Liver (tissue), 9 donors: ENCODE data around the gene ANGPTL4. TPM values are rescaled to one million over a fixed set of nuclear protein-coding genes. Genes with fewer than 3 reads are reported as not detected.
A peak's percentile ranks its signal among the peaks of the same experiment; 100 is the strongest.

ENCODE experiments used
- DNase-seq: peaks from one replicate; pipeline ENCODE4 v3.0.0-alpha.2; 2017; ENCODE audit warnings: low spot score
- H3K27ac ChIP-seq, 2 donors: one replicate each; pipeline ENCODE4 v1.7.0; 2013; ENCODE audit warnings: inconsistent platforms in 2 of 2, low read length in 2 of 2, control low read depth in 1 of 2, low read depth in 1 of 2, mild to moderate bottlenecking in 1 of 2
- H3K27me3 ChIP-seq, 4 donors: one replicate each; pipeline versions ENCODE4 v1.6.1 to v1.7.0; 2013; ENCODE audit warnings: low read length in 3 of 4, inconsistent platforms in 1 of 4, mild to moderate bottlenecking in 1 of 4, moderate library complexity in 1 of 4; ENCODE audit not compliant: control insufficient read depth in 4 of 4, insufficient read depth in 4 of 4
- H3K36me3 ChIP-seq, 4 donors: one replicate each; pipeline versions ENCODE4 v1.6.1 to v1.7.0; 2013; ENCODE audit warnings: low read length in 3 of 4, mild to moderate bottlenecking in 3 of 4, low read depth in 1 of 4, moderate library complexity in 1 of 4; ENCODE audit not compliant: control insufficient read depth in 4 of 4, insufficient read depth in 3 of 4
- H3K4me1 ChIP-seq, 4 donors: one replicate each; pipeline versions ENCODE4 v1.6.1 to v1.7.0; 2013; ENCODE audit warnings: low read length in 3 of 4, mild to moderate bottlenecking in 3 of 4, moderate library complexity in 1 of 4; ENCODE audit not compliant: control insufficient read depth in 4 of 4, insufficient read depth in 4 of 4
- H3K4me3 ChIP-seq, 3 donors: one replicate each; pipeline versions ENCODE4 v1.6.1 to v1.7.0; 2013; ENCODE audit warnings: low read length in 3 of 3, control low read depth in 1 of 3, low read depth in 1 of 3, mild to moderate bottlenecking in 1 of 3
- H3K9ac ChIP-seq, 2 donors: one replicate each; pipeline ENCODE4 v1.7.0; 2013; ENCODE audit warnings: low read length in 2 of 2, mild to moderate bottlenecking in 2 of 2, moderate library complexity in 2 of 2, control low read depth in 1 of 2, low read depth in 1 of 2
- H3K9me3 ChIP-seq, 4 donors: one replicate each; pipeline versions ENCODE4 v1.6.1 to v1.7.0; 2013; ENCODE audit warnings: low read length in 3 of 4; ENCODE audit not compliant: control insufficient read depth in 4 of 4
- ATF3 ChIP-seq: IDR thresholded peaks from 2 replicates; pipeline ENCODE4 v1.6.1; 2016; ENCODE audit warnings: antibody characterized with exemption
- CTCF ChIP-seq: fragments of 150-350 bp; IDR thresholded peaks from 2 replicates; pipeline ENCODE4 v1.5.1; 2017; ENCODE audit warnings: improper control_type of control experiment, low read depth, low read length; ENCODE audit not compliant: missing input control
- EGR1 ChIP-seq, 2 donors: IDR thresholded peaks; 2 replicates each; pipeline ENCODE4 v1.6.1; 2016 to 2018; ENCODE audit warnings: antibody characterized with exemption in 2 of 2, low read depth in 2 of 2
- FOXA1 ChIP-seq: IDR thresholded peaks from 2 replicates; pipeline ENCODE4 v1.6.1; 2016; ENCODE audit warnings: antibody characterized with exemption
- GABPA ChIP-seq, 2 donors: IDR thresholded peaks in 1 of 2; conservative IDR thresholded peaks in 1 of 2; 2 replicates each; pipeline ENCODE4 v1.6.1; 2016; ENCODE audit warnings: antibody characterized with exemption in 2 of 2, mild to moderate bottlenecking in 1 of 2, moderate library complexity in 1 of 2
- HNF4A ChIP-seq, 2 donors: conservative IDR thresholded peaks; 2 replicates each; pipeline ENCODE4 v1.6.1; 2016; ENCODE audit warnings: antibody characterized with exemption in 2 of 2, mild to moderate bottlenecking in 2 of 2
- JUND ChIP-seq, 2 donors: IDR thresholded peaks; 2 replicates each; pipeline ENCODE4 v1.6.1; 2016; ENCODE audit warnings: antibody characterized with exemption in 2 of 2
- MAX ChIP-seq: IDR thresholded peaks from 2 replicates; pipeline ENCODE4 v1.6.1; 2016; ENCODE audit warnings: antibody characterized with exemption
- NR2F2 ChIP-seq: IDR thresholded peaks from 2 replicates; pipeline ENCODE4 v1.6.1; 2016; ENCODE audit warnings: antibody characterized with exemption
- RAD21 ChIP-seq, 2 donors: IDR thresholded peaks; 2 replicates each; pipeline ENCODE4 v1.6.1; 2016; ENCODE audit warnings: antibody characterized with exemption in 2 of 2, mild to moderate bottlenecking in 2 of 2
- RXRA ChIP-seq, 2 donors: IDR thresholded peaks; 2 replicates each; pipeline ENCODE4 v1.6.1; 2017 to 2018; ENCODE audit warnings: antibody characterized with exemption in 2 of 2, mild to moderate bottlenecking in 1 of 2
- TAF1 ChIP-seq: conservative IDR thresholded peaks from 2 replicates; pipeline ENCODE4 v1.6.1; 2016; ENCODE audit warnings: antibody characterized with exemption, mild to moderate bottlenecking
- YY1 ChIP-seq: IDR thresholded peaks from 2 replicates; pipeline ENCODE4 v1.6.1; 2016; ENCODE audit warnings: antibody characterized with exemption, mild to moderate bottlenecking
- ZBTB33 ChIP-seq: IDR thresholded peaks from 2 replicates; pipeline ENCODE4 v1.6.1; 2016; ENCODE audit warnings: antibody characterized with exemption
- WGBS: extraction: QIAGEN DNeasy Blood & Tissue Kit; methylation state at CpG from one replicate; pipeline ENCODE4 v1.1.7; 2013; 5-methylcytosine and 5-hydroxymethylcytosine counted together
- polyA plus RNA-seq, 2 donors: library from polyadenylated mRNA; stranded (reverse) in 1 of 2; unstranded in 1 of 2; fragments of 200-250 nt in 1 of 2; fragments of >200 nt in 1 of 2; fragmentation: Nextera tagmentation in 1 of 2; extraction: Ambion mirVana in 1 of 2; gene quantifications; one replicate each; pipeline versions ENCODE4 v1.2.1 to v1.2.3, GENCODE V29; 2013 to 2015
- total RNA-seq, 2 donors: library from RNA; depleted of rRNA; stranded (reverse); fragments of >200 nt; gene quantifications; one replicate each; pipeline ENCODE4 v1.2.3, GENCODE V29; 2014
- TF ChIP-seq, protein P1 (sequence below): IDR thresholded peaks from 2 replicates; pipeline ENCODE4 v1.6.1; 2016; ENCODE audit warnings: antibody characterized with exemption, mild to moderate bottlenecking
- donor health status: healthy.
- donor health status: healthy.
- donor health status: healthy.
- donor health status: healthy.
- donor health status: healthy.

Gene ANGPTL4
- total and polyA plus RNA-seq, 4 donors: 0.65 to 144 (median 71.6) TPM

- peaks cover 3 to 19% (median 10%) of the 10 kb centered on the region in 4 donors for H3K4me1 ChIP-seq
- TF ChIP-seq TAF1: no peak
- no peak for TF ChIP-seq NR2F2
- TF ChIP-seq YY1: no peak
- TF ChIP-seq GABPA (IDR thresholded peaks at IDR 0.05 in 1 of 2, conservative IDR thresholded peaks at IDR 0.05 in 1 of 2): no peak
- no peak for TF ChIP-seq EGR1 (IDR thresholded peaks at IDR 0.05; ENCODE audit: low read depth in 2 of 2)
- no peak for TF ChIP-seq CTCF
- TF ChIP-seq MAX: no peak
- peaks cover 0 to 4% (median 1%) of the 10 kb centered on the region in 4 donors for H3K27me3 ChIP-seq
Measured at GRCh38 chr19:8335343-8336071, 28.4 kb upstream of the ANGPTL4 start.

DNA sequence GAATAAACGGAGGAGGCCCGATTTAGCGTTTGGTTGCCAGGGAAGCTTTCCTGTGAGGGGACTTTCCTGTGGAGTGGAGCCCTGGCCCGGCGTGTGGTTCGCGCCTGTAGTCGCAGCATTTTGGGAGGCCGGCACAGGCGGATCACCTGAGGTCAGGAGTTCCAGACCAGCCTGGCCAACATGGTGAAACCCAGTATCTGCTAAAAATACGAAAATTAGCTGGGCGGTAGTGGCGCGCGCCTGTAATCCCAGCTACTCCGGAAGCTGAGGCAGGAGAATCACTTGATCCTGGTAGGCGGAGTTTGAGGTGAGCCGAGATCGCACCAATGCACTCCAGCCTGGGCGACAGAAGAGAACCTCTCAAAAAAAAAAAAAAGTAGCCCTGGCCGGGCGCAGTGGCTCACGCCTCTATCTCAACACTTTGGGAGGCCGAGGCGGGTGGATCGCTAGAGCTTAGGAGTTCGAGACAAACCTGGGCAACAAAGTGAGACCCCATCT, 27.8 kb upstream of the ANGPTL4 start:
- 38% methylated on average over 27 of the region's 27 CpGs for WGBS
- peaks cover 0 to 4% (median 1%) of the 10 kb centered on the region in 4 donors for H3K27me3 ChIP-seq

More at GRCh38 chr19:8335343-8336071, 28.4 kb upstream of the ANGPTL4 start:
- H3K27ac ChIP-seq: no peak overlapping the region
- 14% methylated on average over 79 of the region's 79 CpGs for WGBS
- DNase-seq: no peak
- no peak overlapping the region for H3K9ac ChIP-seq
- H3K9me3 ChIP-seq: no peaks in the 10 kb centered on the region
- H3K4me3 ChIP-seq: peak overlapping the region in 1 of 3 donors; percentile 51
- H3K36me3 ChIP-seq: no peaks in the 10 kb centered on the region

DNA sequence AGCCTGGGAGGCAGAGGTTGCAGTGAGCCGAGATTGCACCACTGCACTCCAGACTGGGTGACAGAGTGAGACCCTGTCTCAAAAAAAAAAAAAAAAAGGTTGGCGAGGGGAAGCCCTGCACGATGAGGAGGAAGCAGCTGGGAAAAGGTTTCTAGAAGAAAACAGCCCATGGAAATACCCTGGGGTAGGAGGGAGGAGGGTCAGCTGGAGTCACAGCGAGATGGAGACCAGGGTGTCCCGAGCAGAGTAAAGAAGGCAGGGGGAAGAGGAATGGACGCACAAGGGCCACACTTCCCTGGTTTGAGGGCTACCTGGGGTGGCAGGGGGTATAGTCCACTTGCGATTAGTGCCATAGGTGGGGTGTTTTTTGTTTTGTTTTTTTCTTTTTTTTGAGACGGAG, 27.3 kb upstream of the ANGPTL4 start:
- DNase-seq: no peak
- Histone ChIP-seq H3K27me3 (peaks cover 0 to 4% (median 1%) of the 10 kb centered on the region in 4 donors), H3K27ac (no peak overlapping the region), H3K9ac (no peak overlapping the region), H3K4me1 (peaks cover 3 to 20% (median 10%) of the 10 kb centered on the region in 4 donors), H3K9me3 (no peaks in the 10 kb centered on the region), H3K36me3 (no peaks in the 10 kb centered on the region), H3K4me3 (no peak overlapping the region)
- 63% methylated on average over 8 of the region's 8 CpGs for WGBS
- TF ChIP-seq FOXA1 (no peak), CTCF (no peak), RAD21 (IDR thresholded peaks at IDR 0.05) (no peak), RXRA (IDR thresholded peaks at IDR 0.05) (no peak), YY1 (no peak), JUND (IDR thresholded peaks at IDR 0.05) (no peak), ZBTB33 (no peak), TAF1 (no peak), MAX (no peak), HNF4A (conservative IDR thresholded peaks at IDR 0.05) (no peak), ATF3 (no peak)
- TF ChIP-seq, protein P1, sequence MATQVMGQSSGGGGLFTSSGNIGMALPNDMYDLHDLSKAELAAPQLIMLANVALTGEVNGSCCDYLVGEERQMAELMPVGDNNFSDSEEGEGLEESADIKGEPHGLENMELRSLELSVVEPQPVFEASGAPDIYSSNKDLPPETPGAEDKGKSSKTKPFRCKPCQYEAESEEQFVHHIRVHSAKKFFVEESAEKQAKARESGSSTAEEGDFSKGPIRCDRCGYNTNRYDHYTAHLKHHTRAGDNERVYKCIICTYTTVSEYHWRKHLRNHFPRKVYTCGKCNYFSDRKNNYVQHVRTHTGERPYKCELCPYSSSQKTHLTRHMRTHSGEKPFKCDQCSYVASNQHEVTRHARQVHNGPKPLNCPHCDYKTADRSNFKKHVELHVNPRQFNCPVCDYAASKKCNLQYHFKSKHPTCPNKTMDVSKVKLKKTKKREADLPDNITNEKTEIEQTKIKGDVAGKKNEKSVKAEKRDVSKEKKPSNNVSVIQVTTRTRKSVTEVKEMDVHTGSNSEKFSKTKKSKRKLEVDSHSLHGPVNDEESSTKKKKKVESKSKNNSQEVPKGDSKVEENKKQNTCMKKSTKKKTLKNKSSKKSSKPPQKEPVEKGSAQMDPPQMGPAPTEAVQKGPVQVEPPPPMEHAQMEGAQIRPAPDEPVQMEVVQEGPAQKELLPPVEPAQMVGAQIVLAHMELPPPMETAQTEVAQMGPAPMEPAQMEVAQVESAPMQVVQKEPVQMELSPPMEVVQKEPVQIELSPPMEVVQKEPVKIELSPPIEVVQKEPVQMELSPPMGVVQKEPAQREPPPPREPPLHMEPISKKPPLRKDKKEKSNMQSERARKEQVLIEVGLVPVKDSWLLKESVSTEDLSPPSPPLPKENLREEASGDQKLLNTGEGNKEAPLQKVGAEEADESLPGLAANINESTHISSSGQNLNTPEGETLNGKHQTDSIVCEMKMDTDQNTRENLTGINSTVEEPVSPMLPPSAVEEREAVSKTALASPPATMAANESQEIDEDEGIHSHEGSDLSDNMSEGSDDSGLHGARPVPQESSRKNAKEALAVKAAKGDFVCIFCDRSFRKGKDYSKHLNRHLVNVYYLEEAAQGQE: no peak

More for the DNA sequence above, 27.8 kb upstream of the ANGPTL4 start:
- no peak for DNase-seq
- H3K4me1 ChIP-seq: peaks cover 3 to 20% (median 10%) of the 10 kb centered on the region in 4 donors
- H3K27ac ChIP-seq: no peak overlapping the region
- H3K9ac ChIP-seq: no peak overlapping the region
- H3K9me3 ChIP-seq: no peaks in the 10 kb centered on the region
- TF ChIP-seq FOXA1: no peak
- no peaks in the 10 kb centered on the region for H3K36me3 ChIP-seq
- H3K4me3 ChIP-seq: no peak overlapping the region
